IMR-90 (cell line): ENCODE measurements around the gene FOXS1. TPM values are rescaled to one million over a fixed set of nuclear protein-coding genes. Genes with fewer than 3 reads are reported as not detected.
A peak's percentile ranks its signal among the peaks of the same experiment; 100 is the strongest.

ENCODE experiments used
- ATAC-seq: fragments of 200-7000 bp; cut with Tn5 transposase; 2 replicates; pipeline ENCODE4 v1.9.1; 2020; ENCODE audit warnings: low read depth, mild to moderate bottlenecking, moderate library complexity
- BruUV-seq: library from RNA; stranded (reverse); fragments of 400-500 nt; replicated peaks from 2 replicates; lab custom pipeline; 2021; lab: Mats Ljungman, UMichigan
- CTCF ChIA-PET: fragments of 300-600 bp; formaldehyde crosslinking; extraction: SDS; loops from one replicate; lab custom pipeline; 2021; ENCODE audit warnings: antibody characterized with exemption; lab: Yijun Ruan, JAX
- POLR2A ChIA-PET: fragments of 300-600 bp; sonication (Branson Sonifier 250); formaldehyde crosslinking; loops from one replicate; lab custom pipeline; 2022; ENCODE audit warnings: antibody characterized with exemption; ENCODE audit not compliant: unreplicated experiment; lab: Charles Lee
- DNase-seq: peaks from one replicate; pipeline ENCODE4 v3.0.0; 2013
- H2AFZ ChIP-seq: replicated peaks from 2 replicates; pipeline ENCODE3; 2013; ENCODE audit warnings: low read length, mild to moderate bottlenecking; ENCODE audit not compliant: poor library complexity
- H2AK5ac ChIP-seq: 2 replicates; pipeline ENCODE4 v1.6.1; 2013; ENCODE audit warnings: low read depth, low read length, inconsistent platforms
- H2AK9ac ChIP-seq: replicated peaks from 2 replicates; pipeline ENCODE3; 2013; ENCODE audit warnings: mild to moderate bottlenecking, low read depth, low read length, moderate library complexity; ENCODE audit not compliant: poor library complexity
- H2BK120ac ChIP-seq: 2 replicates; pipeline ENCODE4 v1.6.1; 2013; ENCODE audit warnings: low read depth, low read length, inconsistent platforms
- H2BK15ac ChIP-seq: 3 replicates; pipeline ENCODE4 v1.6.1; 2013; ENCODE audit warnings: low read depth, low read length, inconsistent platforms
- H2BK20ac ChIP-seq: 2 replicates; pipeline ENCODE4 v1.6.1; 2013; ENCODE audit warnings: low read depth, mild to moderate bottlenecking, inconsistent platforms, low read length, moderate library complexity
- H2BK5ac ChIP-seq: 2 replicates; pipeline ENCODE4 v1.6.1; 2013; ENCODE audit warnings: mild to moderate bottlenecking, low read depth, low read length, inconsistent platforms; ENCODE audit not compliant: poor library complexity, severe bottlenecking
- H3K14ac ChIP-seq: replicated peaks from 2 replicates; pipeline ENCODE4 v1.6.1; 2013; ENCODE audit warnings: low read depth, low read length, inconsistent platforms
- H3K18ac ChIP-seq: 2 replicates; pipeline ENCODE4 v1.6.1; 2013; ENCODE audit warnings: low read depth, low read length, control low read depth
- H3K23ac ChIP-seq: 2 replicates; pipeline ENCODE4 v1.6.1; 2013; ENCODE audit warnings: low read depth, low read length, inconsistent platforms
- H3K27ac ChIP-seq: 2 replicates; pipeline ENCODE4 v1.5.1; 2013; ENCODE audit warnings: mild to moderate bottlenecking, control low read depth, low read length; ENCODE audit not compliant: insufficient read depth
- H3K27me3 ChIP-seq: 2 replicates; pipeline ENCODE4 v1.6.1; 2013; ENCODE audit warnings: low read length; ENCODE audit not compliant: control insufficient read depth, insufficient read depth
- H3K36me3 ChIP-seq: 2 replicates; pipeline ENCODE4 v1.6.1; 2013; ENCODE audit warnings: low read length, mixed read lengths; ENCODE audit not compliant: control insufficient read depth, insufficient read depth
- H3K4ac ChIP-seq: 2 replicates; pipeline ENCODE4 v1.6.1; 2013; ENCODE audit warnings: low read depth, low read length, inconsistent platforms
- H3K4me1 ChIP-seq: 2 replicates; pipeline ENCODE4 v1.6.1; 2013; ENCODE audit warnings: low read length, mixed read lengths; ENCODE audit not compliant: control insufficient read depth, insufficient read depth
- H3K4me2 ChIP-seq: 2 replicates; pipeline ENCODE4 v1.6.1; 2013; ENCODE audit warnings: low read depth, mild to moderate bottlenecking, control low read depth, low read length, moderate library complexity
- H3K4me3 ChIP-seq: 2 replicates; pipeline ENCODE4 v1.5.1; 2013; ENCODE audit warnings: low read depth, mild to moderate bottlenecking, control low read depth, low read length, moderate library complexity; ENCODE audit not compliant: insufficient read depth
- H3K56ac ChIP-seq: 2 replicates; pipeline ENCODE4 v1.6.1; 2013; ENCODE audit warnings: low read length, inconsistent platforms; ENCODE audit not compliant: insufficient read depth; ENCODE audit errors: extremely low read depth
- H3K79me1 ChIP-seq, 2 experiments: 2 replicates each; pipeline ENCODE4 v1.6.1; 2013; ENCODE audit warnings: low read length in 2 of 2, inconsistent platforms in 1 of 2, low read depth in 1 of 2
- H3K9ac ChIP-seq: 2 replicates; pipeline ENCODE4 v1.6.1; 2013; ENCODE audit warnings: low read depth, low read length, control low read depth
- H3K9me1 ChIP-seq: 2 replicates; pipeline ENCODE4 v1.6.1; 2013; ENCODE audit warnings: low read length, inconsistent platforms; ENCODE audit not compliant: insufficient read depth
- H3K9me3 ChIP-seq: 2 replicates; pipeline ENCODE4 v1.6.1; 2013; ENCODE audit warnings: low read length; ENCODE audit not compliant: control insufficient read depth, insufficient read depth
- H4K20me1 ChIP-seq: 2 replicates; pipeline ENCODE4 v1.6.1; 2013; ENCODE audit warnings: low read length, inconsistent platforms; ENCODE audit not compliant: insufficient read depth
- H4K5ac ChIP-seq: 2 replicates; pipeline ENCODE4 v1.6.1; 2013; ENCODE audit warnings: mild to moderate bottlenecking, low read depth, low read length, control low read depth
- H4K8ac ChIP-seq, 2 experiments: 2 replicates each; pipeline ENCODE4 v1.6.1; 2013; ENCODE audit warnings: low read depth in 2 of 2, low read length in 2 of 2, control low read depth in 1 of 2, inconsistent platforms in 1 of 2
- H4K91ac ChIP-seq: 2 replicates; pipeline ENCODE4 v1.6.1; 2013; ENCODE audit warnings: low read depth, low read length, inconsistent platforms; ENCODE audit not compliant: insufficient read depth
- FOS ChIP-seq: fragments of 150-350 bp; IDR thresholded peaks from 2 replicates; pipeline ENCODE4 v1.6.1; 2016; ENCODE audit warnings: low read depth, low read length
- NFE2L2 ChIP-seq: fragments of 150-350 bp; IDR thresholded peaks from 2 replicates; pipeline ENCODE4 v1.6.1; 2016; ENCODE audit warnings: low read depth, mild to moderate bottlenecking, low read length
- RAD21 ChIP-seq: IDR thresholded peaks from 2 replicates; pipeline ENCODE4 v1.6.1; 2012; ENCODE audit warnings: low read length, improper control_type of control experiment
- RCOR1 ChIP-seq: IDR thresholded peaks from 2 replicates; pipeline ENCODE4 v1.6.1; 2012; ENCODE audit warnings: mild to moderate bottlenecking, low read length, improper control_type of control experiment; ENCODE audit not compliant: insufficient replicate concordance
- WGBS, 2 experiments: methylation state at CpG; one replicate each; pipeline versions ENCODE4 v1.1.5 to v1.1.7; 2013; ENCODE audit warnings: missing lambda C conversion rate in 2 of 2; ENCODE audit not compliant: insufficient read length in 1 of 2; ENCODE audit errors: extremely low coverage in 2 of 2; 5-methylcytosine and 5-hydroxymethylcytosine counted together
- dilution Hi-C: fragments of 300-500 bp; cut with HindIII; formaldehyde crosslinking; loops from one replicate; pipeline ENCODE4 v1.14.3; 2018; ENCODE audit warnings: low sequenced_read_pairs; ENCODE audit not compliant: unreplicated experiment
- in situ Hi-C: fragments of 300-500 bp; cut with MboI; formaldehyde crosslinking; loops from 3 replicates; pipeline ENCODE4 v1.14.3; 2019; ENCODE audit warnings: low sequenced_read_pairs, inconsistent platforms, mixed read lengths
- intact Hi-C: fragments of 100-400 bp; cut with micrococcal nuclease; formaldehyde crosslinking; loops from 2 replicates; pipeline ENCODE4 v1.10.0; 2022
- polyA plus RNA-seq, 3 experiments: library from polyadenylated mRNA; depleted of rRNA; stranded (reverse); fragments of >200 nt; gene quantifications; 2 replicates each; pipeline ENCODE4 v1.2.3, GENCODE V29; 2012; ENCODE audit warnings: low replicate concordance in 1 of 3
- total RNA-seq: library from RNA; depleted of rRNA; stranded (reverse); fragments of >200 nt; gene quantifications from 2 replicates; pipeline ENCODE4 v1.2.3, GENCODE V29; 2012
- TF ChIP-seq, protein P1 (sequence below): fragments of 150-350 bp; IDR thresholded peaks from 2 replicates; pipeline ENCODE4 v1.6.1; 2017; ENCODE audit warnings: mild to moderate bottlenecking, antibody characterized with exemption, low read length, low read depth

Gene FOXS1
- total and polyA plus RNA-seq, 2 of the 4 experiments (the other 2 are of a cell fraction): not detected

GRCh38 chr20:31835554-31835953 is 9.8 kb downstream of the FOXS1 start:
- dilution Hi-C loops (no loop called here), intact Hi-C loops (no loop called here), in situ Hi-C loops (loop anchor here (25.0 kb wide), 2 partner anchors 652 to 827 kb away; partner anchors contain the start of gene C20orf203)
- H3K27me3 ChIP-seq: peaks cover 3% of the 10 kb centered on the region; the same call in 1 of the 2 replicates
- no peak for ATAC-seq
- H4K8ac ChIP-seq: no peak overlapping the region
- WGBS, 2 experiments: 77% methylated on average over 3 of the region's 9 CpGs; no CpG with 5 or more reads in 1 of the 2 experiments
- H3K56ac ChIP-seq: no peak overlapping the region
- H3K18ac ChIP-seq: no peak overlapping the region
- H4K5ac ChIP-seq: no peak overlapping the region
- no peak overlapping the region for H3K9ac ChIP-seq
- ChIA-PET POLR2A (no interaction called here), CTCF (interaction anchor here (1.0 to 3.5 kb wide), 2 partner anchors 11 to 12 kb away, joined by 3 to 12 read pairs; no protein-coding TSS in a partner anchor)
- peak overlapping the region; percentile 4; the same call in 1 of the 2 replicates for H4K91ac ChIP-seq
- no TSS peak for BruUV-seq
- peak overlapping the region; percentile 54; the same call in 1 of the 2 replicates for H3K4ac ChIP-seq
- H2BK15ac ChIP-seq: no peak overlapping the region; the same call in 2 of the 3 replicates
- TF ChIP-seq RAD21 (no peak), NFE2L2 (no peak), FOS (no peak), RCOR1 (no peak)
- TF ChIP-seq, protein P1, sequence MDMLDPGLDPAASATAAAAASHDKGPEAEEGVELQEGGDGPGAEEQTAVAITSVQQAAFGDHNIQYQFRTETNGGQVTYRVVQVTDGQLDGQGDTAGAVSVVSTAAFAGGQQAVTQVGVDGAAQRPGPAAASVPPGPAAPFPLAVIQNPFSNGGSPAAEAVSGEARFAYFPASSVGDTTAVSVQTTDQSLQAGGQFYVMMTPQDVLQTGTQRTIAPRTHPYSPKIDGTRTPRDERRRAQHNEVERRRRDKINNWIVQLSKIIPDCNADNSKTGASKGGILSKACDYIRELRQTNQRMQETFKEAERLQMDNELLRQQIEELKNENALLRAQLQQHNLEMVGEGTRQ: no peak
- DNase-seq: no peak
- no peaks in the 10 kb centered on the region for H3K9me3 ChIP-seq
- 0 out of 2 replicates have a peak overlapping the region, but pooled peaks have one; percentile 26 for H2BK120ac ChIP-seq
- no peak overlapping the region for H3K23ac ChIP-seq
- H2BK5ac ChIP-seq: no peak overlapping the region
- peaks cover 28% of the 10 kb centered on the region for H3K9me1 ChIP-seq
- H2BK20ac ChIP-seq: 0 out of 2 replicates have a peak overlapping the region, but pooled peaks have one; percentile 37
- no peak overlapping the region for H3K4me3 ChIP-seq
- no peak overlapping the region for H3K4me2 ChIP-seq
- H3K4me1 ChIP-seq: peaks cover 15% of the 10 kb centered on the region
- no peaks in the 10 kb centered on the region for H3K36me3 ChIP-seq
- peak overlapping the region; percentile 63; the same call in 1 of the 2 replicates for H2AK5ac ChIP-seq
- H2AK9ac ChIP-seq: peak overlapping the region; percentile 48
- no peak overlapping the region for H3K14ac ChIP-seq
- H2AFZ ChIP-seq: no peak overlapping the region
- H4K20me1 ChIP-seq: peaks cover 28% of the 10 kb centered on the region
- 0 out of 4 replicates have a peak, but pooled peaks cover 0 to 4% of the 10 kb centered on the region in 2 experiments for H3K79me1 ChIP-seq
- no peak overlapping the region for H3K27ac ChIP-seq
